T-helper 17 cell (primary cell): ENCODE data around the gene NEDD4L. TPM values are rescaled to one million over a fixed set of nuclear protein-coding genes. Genes with fewer than 3 reads are reported as not detected.
A peak's percentile ranks its signal among the peaks of the same experiment; 100 is the strongest.

Source experiments
- ATAC-seq: fragments of 150-1000 bp; cut with Tn5 transposase; 2 replicates; pipeline ENCODE4 v1.10.0; 2021; ENCODE audit warnings: mild to moderate bottlenecking, moderate library complexity
- DNase-seq, 3 donors: peaks; one replicate each; pipeline versions ENCODE4 v3.0.0 to v3.0.0-alpha.2; 2020 to 2021
- H3K9me3 ChIP-seq: one replicate; pipeline ENCODE4 v1.7.0; 2013; ENCODE audit warnings: low read length, mild to moderate bottlenecking; ENCODE audit not compliant: control insufficient read depth, poor library complexity, severe bottlenecking
- H3K27ac Mint-ChIP-seq: one replicate; pipeline ENCODE4 v1.8.0; 2022; ENCODE audit warnings: mild to moderate bottlenecking, moderate library complexity, mixed read lengths
- H3K27me3 Mint-ChIP-seq: one replicate; pipeline ENCODE4 v1.8.0; 2022; ENCODE audit warnings: mixed read lengths
- H3K36me3 Mint-ChIP-seq: one replicate; pipeline ENCODE4 v1.8.0; 2022; ENCODE audit warnings: low read depth, mixed read lengths
- H3K4me1 Mint-ChIP-seq: one replicate; pipeline ENCODE4 v1.8.0; 2022; ENCODE audit warnings: mild to moderate bottlenecking, mixed read lengths
- H3K4me3 Mint-ChIP-seq: one replicate; pipeline ENCODE4 v1.8.0; 2022; ENCODE audit warnings: mild to moderate bottlenecking, moderate library complexity, mixed read lengths
- total RNA-seq, 4 donors: library from RNA in 2 of 4; stranded (reverse) in 2 of 4; gene quantifications; one replicate each; pipeline ENCODE4 v1.2.3 and lab custom pipeline; 2022 to 2026

Gene NEDD4L
- total RNA-seq, 2 donors from 2014 or later, result 9.8 to 22.4 TPM

DNA sequence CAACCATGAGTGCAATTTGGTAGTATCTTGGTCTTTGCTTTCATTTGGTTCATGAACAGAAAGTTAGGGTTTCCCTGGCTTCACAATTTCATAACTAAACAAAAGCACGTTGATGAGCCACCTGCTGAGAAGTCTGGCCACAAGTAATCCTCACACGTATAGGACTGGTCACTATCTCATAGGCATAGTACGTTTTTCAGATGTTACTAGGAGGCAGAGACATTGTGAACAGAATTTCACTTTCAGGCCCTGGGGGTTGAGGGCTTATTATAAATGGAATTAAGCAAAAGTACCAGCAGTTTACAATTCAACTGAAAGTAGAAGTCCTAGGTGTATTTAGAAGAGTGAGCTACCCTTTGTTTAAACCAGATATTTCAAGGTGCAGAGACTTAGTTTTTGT, 307.8 kb downstream of the NEDD4L start:
- H3K4me3 Mint-ChIP-seq, result no peak overlapping the region
- peaks cover 7% of the 10 kb centered on the region for H3K27me3 Mint-ChIP-seq

GRCh38 chr18:58353581-58353980, 309.6 kb downstream of the NEDD4L start:
- no peaks in the 10 kb centered on the region for H3K36me3 Mint-ChIP-seq
- H3K4me1 Mint-ChIP-seq, result peaks cover 2% of the 10 kb centered on the region
- H3K27me3 Mint-ChIP-seq, result peaks cover 7% of the 10 kb centered on the region
- no peak for ATAC-seq
- H3K27ac Mint-ChIP-seq, result no peak overlapping the region
- H3K4me3 Mint-ChIP-seq, result no peak overlapping the region
- no peak for DNase-seq
- no peaks in the 10 kb centered on the region for H3K9me3 ChIP-seq

More for the DNA sequence above, 307.8 kb downstream of the NEDD4L start:
- DNase-seq (no peak), ATAC-seq (no peak)
- Mint-ChIP-seq H3K36me3 (no peaks in the 10 kb centered on the region), H3K4me1 (peaks cover 2% of the 10 kb centered on the region), H3K27ac (no peak overlapping the region)
- no peaks in the 10 kb centered on the region for H3K9me3 ChIP-seq

DNA sequence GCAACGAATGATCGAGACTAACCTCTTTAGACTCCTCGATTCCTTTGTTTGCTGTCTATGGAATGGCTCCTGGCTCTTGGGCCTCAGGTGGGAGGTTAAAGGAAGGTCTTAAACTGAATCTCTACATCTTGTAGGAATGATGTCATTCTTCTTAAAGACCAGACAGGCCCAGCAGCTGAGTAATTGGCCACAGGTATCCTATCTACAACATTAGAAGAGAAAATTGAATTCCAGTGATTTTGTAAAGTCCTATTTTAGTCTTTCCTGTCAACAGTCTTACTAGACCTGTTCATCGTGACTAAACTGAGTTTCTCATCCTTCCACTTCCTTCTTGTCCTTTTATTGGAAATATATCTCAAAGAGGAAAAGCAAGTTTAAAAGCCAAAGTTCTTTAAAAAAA, 310.0 kb downstream of the NEDD4L start:
- Mint-ChIP-seq H3K27ac (no peak overlapping the region), H3K4me3 (no peak overlapping the region), H3K36me3 (no peaks in the 10 kb centered on the region), H3K27me3 (peaks cover 7% of the 10 kb centered on the region), H3K4me1 (peaks cover 2% of the 10 kb centered on the region)
- no peak for ATAC-seq
- H3K9me3 ChIP-seq, result no peaks in the 10 kb centered on the region
- no peak for DNase-seq

DNA sequence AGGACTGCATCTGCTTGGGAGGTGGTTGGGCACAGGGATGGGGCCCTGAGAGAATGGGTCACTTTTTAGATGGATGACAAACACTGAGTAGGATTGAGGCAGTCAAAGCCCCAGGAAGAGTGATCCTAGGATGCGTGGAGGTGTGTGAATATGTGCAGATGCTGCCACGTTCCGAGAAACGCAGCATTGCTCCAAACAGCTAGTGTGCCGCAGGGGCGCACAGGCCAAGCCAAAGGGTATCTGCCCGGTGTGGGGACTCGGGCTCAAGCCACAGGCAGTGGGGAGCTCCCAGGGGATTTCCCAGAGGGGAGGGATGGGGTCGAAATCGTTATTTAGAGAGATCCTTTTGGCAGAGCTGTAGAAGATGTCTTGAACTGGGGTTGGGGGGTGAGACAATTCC, 310.8 kb downstream of the NEDD4L start:
- Mint-ChIP-seq H3K27me3 (peaks cover 7% of the 10 kb centered on the region), H3K4me3 (no peak overlapping the region), H3K36me3 (no peaks in the 10 kb centered on the region), H3K27ac (no peak overlapping the region), H3K4me1 (no peaks in the 10 kb centered on the region)
- DNase-seq (no peak), ATAC-seq (no peak)
- H3K9me3 ChIP-seq, result no peaks in the 10 kb centered on the region

- H3K27me3 Mint-ChIP-seq, result peaks cover 7% of the 10 kb centered on the region
- H3K27ac Mint-ChIP-seq, result no peak overlapping the region
- ATAC-seq, result no peak
These were observed 311.2 kb downstream of the NEDD4L start for GRCh38 chr18:58355243-58355642.

DNA sequence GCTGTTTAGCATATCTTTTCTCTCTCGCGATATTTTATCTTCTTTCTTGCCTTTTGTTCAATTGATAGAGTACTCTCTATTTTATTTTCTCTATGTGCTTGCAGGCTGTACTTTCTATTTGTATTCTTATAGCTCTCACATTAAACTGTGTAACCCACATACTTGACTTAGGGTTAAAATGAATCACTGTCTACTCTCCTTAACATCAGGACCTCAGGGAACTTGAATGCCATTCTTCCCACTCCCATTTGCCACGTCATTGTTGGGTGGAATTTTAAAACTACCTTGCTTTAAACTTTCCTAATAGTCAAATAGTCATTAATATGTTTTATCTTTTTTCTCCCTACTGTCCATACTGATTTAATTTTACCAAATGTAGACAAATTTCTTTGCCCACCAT, 315.2 kb downstream of the NEDD4L start:
- DNase-seq, result no peak
- Mint-ChIP-seq H3K36me3 (peaks cover 4% of the 10 kb centered on the region), H3K4me1 (peaks cover 8% of the 10 kb centered on the region), H3K27ac (no peak overlapping the region), H3K27me3 (peaks cover 18% of the 10 kb centered on the region), H3K4me3 (no peak overlapping the region)
- H3K9me3 ChIP-seq, result no peaks in the 10 kb centered on the region
- ATAC-seq, result no peak

More at GRCh38 chr18:58355243-58355642, 311.2 kb downstream of the NEDD4L start:
- peaks cover 4% of the 10 kb centered on the region for H3K36me3 Mint-ChIP-seq
- no peaks in the 10 kb centered on the region for H3K9me3 ChIP-seq
- no peak overlapping the region for H3K4me3 Mint-ChIP-seq
- peaks cover 3% of the 10 kb centered on the region for H3K4me1 Mint-ChIP-seq
- DNase-seq, result no peak

- DNase-seq (no peak), ATAC-seq (no peak)
- peaks cover 15% of the 10 kb centered on the region for H3K27me3 Mint-ChIP-seq
- no peak overlapping the region for H3K4me3 Mint-ChIP-seq
- H3K9me3 ChIP-seq, result no peaks in the 10 kb centered on the region
- H3K27ac Mint-ChIP-seq, result no peak overlapping the region
- H3K4me1 Mint-ChIP-seq, result peaks cover 8% of the 10 kb centered on the region
- H3K36me3 Mint-ChIP-seq, result peaks cover 4% of the 10 kb centered on the region
These were observed 315.6 kb downstream of the NEDD4L start for GRCh38 chr18:58359620-58360019.

- DNase-seq, result no peak
- Mint-ChIP-seq H3K4me3 (no peak overlapping the region), H3K27me3 (peaks cover 19% of the 10 kb centered on the region), H3K36me3 (peaks cover 4% of the 10 kb centered on the region), H3K4me1 (peaks cover 8% of the 10 kb centered on the region), H3K27ac (no peak overlapping the region)
- no peaks in the 10 kb centered on the region for H3K9me3 ChIP-seq
- ATAC-seq, result no peak
These were observed 316.3 kb downstream of the NEDD4L start for GRCh38 chr18:58360324-58360723.

DNA sequence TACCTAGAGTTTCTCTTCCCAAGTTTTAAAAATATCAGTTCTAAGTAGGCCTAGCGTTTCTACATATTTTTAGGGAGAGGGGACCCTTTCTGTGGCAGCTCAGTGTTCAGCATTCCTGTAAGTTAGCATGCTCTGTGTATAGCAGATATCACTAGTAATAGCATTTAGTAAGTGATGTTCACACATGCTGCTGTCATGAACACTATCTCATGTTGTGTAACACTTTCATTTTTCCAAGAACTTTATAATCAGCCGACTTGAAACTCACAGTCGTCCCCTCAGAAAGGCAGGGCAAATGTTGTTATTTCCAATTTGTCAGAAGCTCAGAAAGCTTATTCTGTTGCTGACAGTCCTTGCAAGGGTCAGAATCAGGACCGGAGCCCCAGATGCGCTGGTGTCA, 317.2 kb downstream of the NEDD4L start:
- H3K9me3 ChIP-seq, result no peaks in the 10 kb centered on the region
- Mint-ChIP-seq H3K27ac (no peak overlapping the region), H3K4me1 (peaks cover 8% of the 10 kb centered on the region), H3K4me3 (no peak overlapping the region), H3K36me3 (peaks cover 4% of the 10 kb centered on the region), H3K27me3 (peaks cover 20% of the 10 kb centered on the region)
- ATAC-seq (no peak), DNase-seq (no peak)

DNA sequence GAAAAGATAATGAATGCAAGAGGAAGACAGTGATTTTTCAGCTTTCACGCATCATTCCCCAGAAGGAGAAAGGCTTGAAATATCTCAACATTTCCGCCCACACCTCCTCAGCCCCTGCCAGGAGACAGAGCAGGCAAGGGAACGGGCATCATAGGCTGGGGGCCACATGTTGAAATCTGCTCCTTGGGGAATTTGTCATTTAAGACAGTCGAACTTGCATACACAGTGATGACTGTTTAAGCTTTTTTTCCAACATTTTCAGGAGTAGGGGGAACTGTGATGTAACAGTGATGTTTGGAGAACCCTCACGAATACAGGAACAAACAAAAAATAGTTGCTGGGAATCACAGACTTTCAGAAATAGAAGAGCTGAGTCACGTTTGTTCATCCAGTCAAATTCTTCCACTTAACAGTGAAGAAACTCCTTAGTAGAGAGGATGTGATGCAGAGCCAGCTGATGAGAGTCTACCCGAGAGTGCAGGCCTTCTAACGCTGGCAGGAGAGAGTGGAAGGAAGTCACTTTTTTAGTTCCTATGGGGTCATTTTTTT, 318.1 kb downstream of the NEDD4L start:
- H3K27ac Mint-ChIP-seq, result no peak overlapping the region
- ATAC-seq (no peak), DNase-seq (no peak)
- H3K27me3 Mint-ChIP-seq, result peaks cover 20% of the 10 kb centered on the region
- H3K4me3 Mint-ChIP-seq, result no peak overlapping the region
- no peaks in the 10 kb centered on the region for H3K9me3 ChIP-seq
- H3K4me1 Mint-ChIP-seq, result peaks cover 8% of the 10 kb centered on the region
- peaks cover 4% of the 10 kb centered on the region for H3K36me3 Mint-ChIP-seq

DNA sequence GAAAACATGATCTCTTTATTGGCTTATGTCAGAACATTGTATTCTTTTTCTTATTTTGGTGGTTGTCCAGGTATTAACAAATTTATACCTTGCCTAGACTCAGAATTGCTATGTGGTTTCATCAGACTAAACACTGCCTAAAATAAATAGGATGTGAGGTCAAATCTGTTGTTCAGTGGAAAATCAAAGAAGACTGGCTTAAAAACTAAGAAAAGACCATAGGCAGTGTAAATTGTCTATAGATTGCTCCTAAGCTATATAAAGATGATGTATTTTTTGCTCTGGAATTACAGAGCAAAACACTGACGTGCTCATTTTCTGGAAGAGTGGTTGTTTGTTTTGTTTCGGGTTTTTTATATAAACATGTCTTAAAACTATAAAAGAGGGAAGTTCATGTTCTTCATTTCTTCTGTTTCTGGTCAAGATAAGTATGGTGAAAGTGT, 318.8 kb downstream of the NEDD4L start:
- no peak for ATAC-seq
- no peak for DNase-seq
- Mint-ChIP-seq H3K4me3 (peak overlapping the region; percentile 8), H3K4me1 (peaks cover 13% of the 10 kb centered on the region), H3K27me3 (peaks cover 20% of the 10 kb centered on the region), H3K27ac (no peak overlapping the region), H3K36me3 (peaks cover 4% of the 10 kb centered on the region)
- H3K9me3 ChIP-seq, result no peaks in the 10 kb centered on the region

DNA sequence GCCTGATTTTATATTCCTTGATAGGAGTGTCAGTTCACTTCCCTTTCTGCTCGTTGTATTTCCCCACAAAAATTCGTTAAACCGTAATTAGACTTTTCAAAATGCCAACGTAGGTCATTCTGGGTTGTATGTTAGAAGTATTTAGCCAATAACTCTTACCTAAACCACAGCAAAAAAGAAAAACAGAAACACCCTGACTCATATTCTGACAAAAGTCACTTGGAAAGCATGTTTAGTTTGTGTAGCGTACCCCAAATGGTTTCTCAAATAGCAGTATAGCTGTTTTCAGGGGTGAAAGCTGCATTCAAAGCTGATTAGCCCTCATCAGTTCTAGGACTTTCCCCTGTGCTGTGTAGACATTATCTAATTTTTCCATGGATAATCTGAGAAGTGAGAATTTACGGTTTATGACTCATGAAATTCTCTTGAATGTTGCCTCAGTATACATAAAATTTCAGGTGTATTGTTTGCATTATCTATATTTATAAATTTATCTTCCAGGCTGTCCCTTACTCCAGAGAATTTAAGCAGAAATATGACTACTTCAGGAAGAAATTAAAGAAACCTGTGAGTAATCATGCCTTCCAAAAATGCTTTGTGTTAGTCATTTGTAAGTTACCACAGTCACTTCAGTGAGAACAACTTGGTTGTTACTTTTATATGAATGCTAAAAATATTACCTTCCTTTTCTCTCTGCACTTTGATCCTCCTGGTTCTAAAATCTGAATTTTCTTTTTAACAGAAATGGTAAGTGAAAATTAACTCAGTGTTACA, 319.9 kb downstream of the NEDD4L start:
- ATAC-seq, result no peak
- H3K36me3 Mint-ChIP-seq, result peaks cover 4% of the 10 kb centered on the region

GRCh38 chr18:58364876-58365528, 321.0 kb downstream of the NEDD4L start:
- H3K9me3 ChIP-seq, result no peaks in the 10 kb centered on the region
- H3K27ac Mint-ChIP-seq, result peak overlapping the region; percentile 63
- ATAC-seq, result no peak
- no peak for DNase-seq
- H3K4me3 Mint-ChIP-seq, result no peak overlapping the region
- peaks cover 16% of the 10 kb centered on the region for H3K4me1 Mint-ChIP-seq
- H3K27me3 Mint-ChIP-seq, result peaks cover 23% of the 10 kb centered on the region
- peaks cover 2% of the 10 kb centered on the region for H3K36me3 Mint-ChIP-seq

More for the DNA sequence above, 319.9 kb downstream of the NEDD4L start:
- no peak overlapping the region for H3K27ac Mint-ChIP-seq
- DNase-seq, result no peak
- H3K4me3 Mint-ChIP-seq, result no peak overlapping the region
- H3K4me1 Mint-ChIP-seq, result peaks cover 18% of the 10 kb centered on the region
- peaks cover 20% of the 10 kb centered on the region for H3K27me3 Mint-ChIP-seq
- H3K9me3 ChIP-seq, result no peaks in the 10 kb centered on the region
